ENCODE results near the gene FGFBP3. TPM values are rescaled to one million over a fixed set of nuclear protein-coding genes. Genes with fewer than 3 reads are reported as not detected.

Gene FGFBP3
- total RNA-seq, 1 donor from 2014 or later = 0.12 TPM

GRCh38 chr10:91891125-91892001 lies 17.9 kb downstream of the FGFBP3 start:
- DNase-seq (ENCODE audit: low read depth) = peak; percentile 80

DNA sequence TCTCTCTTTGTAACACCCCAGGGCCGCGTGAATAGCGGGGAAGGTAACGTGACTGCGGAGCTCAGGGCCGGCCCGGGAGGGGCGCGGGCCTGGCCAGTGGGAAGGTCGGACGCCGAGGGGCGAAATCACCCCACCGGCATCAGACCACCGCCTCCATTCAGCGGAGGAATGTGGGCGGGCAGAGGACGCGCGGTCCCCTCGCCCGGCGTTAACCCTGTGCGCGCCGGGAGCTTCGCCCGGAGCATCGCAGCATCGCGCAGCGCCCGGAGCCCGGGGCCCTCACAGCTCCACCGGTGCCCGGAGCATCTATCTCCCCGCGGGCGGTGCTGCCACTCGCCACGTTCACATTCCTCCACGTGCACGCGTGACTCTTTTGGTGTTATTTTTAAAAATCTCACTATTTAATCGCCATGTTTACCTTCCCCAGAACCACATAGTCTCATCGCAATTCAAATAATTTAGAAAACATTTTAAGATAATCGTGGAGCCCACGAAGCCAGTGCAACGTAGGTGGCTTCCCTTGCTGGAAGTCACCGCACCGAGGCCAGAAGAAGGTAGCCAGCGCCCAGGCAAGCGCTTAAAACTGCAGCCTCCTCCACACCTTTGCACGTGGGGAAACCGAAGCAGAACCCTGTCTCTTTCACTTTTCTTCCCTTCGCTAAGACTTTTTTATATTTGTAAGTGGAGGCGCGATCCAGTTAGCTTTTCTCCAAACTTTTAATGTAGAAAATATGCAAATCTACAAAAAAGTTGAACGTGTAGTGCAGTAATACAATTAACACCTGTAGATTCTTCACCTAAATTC lies 21.8 kb downstream of the FGFBP3 start:
- H3K4me3 ChIP-seq (ENCODE audit: low read depth, low read length) = peak overlapping the region; percentile 51
- TF ChIP-seq CTCF (conservative IDR thresholded peaks at IDR 0.05; ENCODE audit: low read depth, low read length) = no peak
- no peak for DNase-seq (ENCODE audit: low read depth)

More at GRCh38 chr10:91891125-91892001, 17.9 kb downstream of the FGFBP3 start:
- TF ChIP-seq CTCF (conservative IDR thresholded peaks at IDR 0.05; ENCODE audit: low read depth, low read length) = no peak
- H3K4me3 ChIP-seq (ENCODE audit: low read depth, low read length) = no peak overlapping the region

GRCh38 chr10:91886954-91887271 lies 22.4 kb downstream of the FGFBP3 start:
- DNase-seq (ENCODE audit: low read depth) = no peak
- TF ChIP-seq CTCF (conservative IDR thresholded peaks at IDR 0.05; ENCODE audit: low read depth, low read length) = no peak
- H3K4me3 ChIP-seq (ENCODE audit: low read depth, low read length) = peak overlapping the region; percentile 51

DNA sequence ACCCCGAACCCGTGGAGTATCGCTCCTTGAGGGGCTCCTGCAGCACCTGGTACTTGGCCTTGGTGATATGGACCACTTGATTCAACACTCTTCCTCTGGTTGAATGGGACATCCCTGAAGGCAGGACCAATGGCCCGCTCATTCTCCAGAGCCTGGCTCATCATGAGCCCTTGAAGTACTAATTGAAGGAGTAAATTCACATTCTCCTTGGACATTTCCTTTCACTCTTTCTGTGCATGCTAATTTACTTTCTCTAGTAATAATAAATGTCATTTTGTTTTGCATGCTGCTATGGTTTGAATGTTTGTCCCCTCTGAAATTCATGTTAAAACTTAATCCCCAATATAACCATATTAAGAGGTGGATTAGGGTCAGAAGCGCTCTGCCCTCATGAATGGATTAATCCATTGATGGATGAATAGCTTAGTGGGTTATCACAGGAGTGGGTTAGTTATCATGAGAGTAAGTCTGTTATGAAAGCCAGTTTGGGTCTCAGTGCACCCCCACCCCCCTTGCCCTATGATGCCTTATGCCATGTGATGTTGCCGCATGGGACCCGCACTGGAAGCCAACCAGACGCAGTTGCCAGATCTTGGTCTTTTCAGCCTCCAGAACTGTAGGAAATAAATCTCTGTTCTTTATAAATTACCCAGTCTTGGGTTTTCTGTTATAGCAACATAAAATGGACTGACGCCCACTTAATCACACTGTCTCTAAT lies 23.8 kb downstream of the FGFBP3 start:
- no peak overlapping the region for H3K4me3 ChIP-seq (ENCODE audit: low read depth, low read length)
- no peak for DNase-seq (ENCODE audit: low read depth)
- no peak for TF ChIP-seq CTCF (conservative IDR thresholded peaks at IDR 0.05; ENCODE audit: low read depth, low read length)

DNA sequence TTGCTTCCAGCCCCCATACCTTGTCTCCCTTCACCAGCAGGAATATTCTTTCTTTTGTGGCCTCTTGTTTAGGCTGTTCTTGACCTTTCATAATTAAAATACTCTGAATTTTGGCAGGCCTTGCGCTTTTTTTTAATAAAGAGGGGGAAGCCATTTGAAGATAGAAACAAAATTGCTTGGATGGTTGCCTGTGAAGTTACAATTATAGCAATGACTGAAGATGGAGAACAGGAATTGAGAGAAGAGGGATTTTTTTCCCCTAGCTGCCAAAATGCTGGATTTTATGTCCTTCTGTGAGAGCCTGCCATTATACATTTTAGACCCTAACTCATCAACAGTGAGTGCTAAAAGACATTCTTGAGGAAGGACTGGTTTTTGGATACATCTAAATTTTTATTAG lies 24.8 kb downstream of the FGFBP3 start:
- H3K4me3 ChIP-seq (ENCODE audit: low read depth, low read length) = no peak overlapping the region
- no peak for TF ChIP-seq CTCF (conservative IDR thresholded peaks at IDR 0.05; ENCODE audit: low read depth, low read length)
- no peak for DNase-seq (ENCODE audit: low read depth)

DNA sequence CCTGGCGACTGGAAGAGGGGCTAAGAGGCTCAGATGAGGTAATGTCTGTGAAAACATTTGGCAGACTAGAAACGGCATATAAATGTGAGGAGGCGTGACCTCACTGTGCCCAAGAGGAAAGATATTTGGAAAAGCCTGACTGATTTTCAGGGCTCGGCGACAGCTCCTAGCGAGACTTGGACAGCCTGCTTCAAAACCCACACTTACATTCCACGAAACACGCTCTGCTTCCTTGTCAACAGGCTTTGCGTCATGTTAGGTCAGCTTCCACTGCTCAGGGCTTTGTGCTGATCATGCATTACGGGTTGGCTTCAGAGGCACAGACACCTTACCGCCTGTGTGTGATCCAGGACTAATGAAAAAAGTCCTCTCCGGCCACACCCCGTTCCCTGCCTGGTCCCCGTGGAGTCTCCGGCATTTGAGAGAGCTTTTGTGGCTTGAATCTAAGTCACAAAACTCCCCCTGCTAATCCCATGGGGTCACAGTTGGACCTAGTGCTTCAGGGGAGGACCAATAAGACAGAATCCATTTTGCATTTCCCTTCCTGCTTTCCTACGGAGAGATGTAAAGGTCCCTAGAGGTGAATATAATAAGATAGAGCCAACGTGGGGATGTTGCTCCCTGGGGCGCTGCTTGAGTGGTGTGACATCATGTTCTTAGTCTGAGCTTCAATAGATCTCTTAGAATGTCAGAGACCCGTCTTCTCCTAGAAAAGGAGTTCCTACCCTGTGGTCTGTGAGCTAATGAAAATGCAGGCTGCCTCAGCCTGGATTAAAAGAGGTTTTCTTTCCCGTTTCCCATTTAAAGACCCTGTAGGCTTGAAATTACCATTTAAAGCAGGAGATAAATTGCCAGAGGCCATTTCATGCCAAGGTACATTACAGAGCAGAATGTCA lies 25.5 kb downstream of the FGFBP3 start:
- no peak for TF ChIP-seq CTCF (conservative IDR thresholded peaks at IDR 0.05; ENCODE audit: low read depth, low read length)
- H3K4me3 ChIP-seq (ENCODE audit: low read depth, low read length) = peak overlapping the region; percentile 42
- peak; percentile 73 for DNase-seq (ENCODE audit: low read depth)

All from epithelial cell of proximal tubule (primary cell).